NK-92 (cell line): Measurements from ENCODE around the gene NHS.

Experiments
- DNase-seq: peaks from one replicate; lab custom pipeline; 2025; ENCODE audit not compliant: unreplicated experiment; lab: John Stamatoyannopoulos, UW

NHS gene

GRCh38 chrX:17581641-17582040 lies 206.6 kb downstream of the NHS start:
- DNase-seq: no peak

DNA sequence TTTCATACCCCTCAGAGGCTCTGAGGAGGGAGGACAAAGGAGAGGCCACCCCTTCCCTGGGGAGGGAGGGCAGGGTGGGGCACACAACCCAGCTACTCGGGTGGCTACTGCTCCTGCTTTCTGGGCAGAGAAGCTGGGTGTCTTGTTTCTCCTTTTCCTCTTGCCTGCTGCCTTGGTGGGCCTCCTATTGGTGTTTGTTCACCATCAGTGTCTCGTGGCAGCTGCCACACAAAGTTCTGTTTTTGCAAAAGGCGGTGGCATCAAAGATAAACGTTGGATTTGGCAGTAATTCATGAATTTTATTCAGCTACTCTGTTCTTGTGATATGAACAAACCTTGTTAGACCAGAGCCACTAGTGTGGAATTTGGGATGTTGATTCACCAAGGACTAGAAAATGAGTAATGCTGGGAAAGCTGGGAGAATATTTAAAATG lies 209.3 kb downstream of the NHS start:
- no peak for DNase-seq

GRCh38 chrX:17585006-17585405 lies 210.0 kb downstream of the NHS start:
- no peak for DNase-seq

DNA sequence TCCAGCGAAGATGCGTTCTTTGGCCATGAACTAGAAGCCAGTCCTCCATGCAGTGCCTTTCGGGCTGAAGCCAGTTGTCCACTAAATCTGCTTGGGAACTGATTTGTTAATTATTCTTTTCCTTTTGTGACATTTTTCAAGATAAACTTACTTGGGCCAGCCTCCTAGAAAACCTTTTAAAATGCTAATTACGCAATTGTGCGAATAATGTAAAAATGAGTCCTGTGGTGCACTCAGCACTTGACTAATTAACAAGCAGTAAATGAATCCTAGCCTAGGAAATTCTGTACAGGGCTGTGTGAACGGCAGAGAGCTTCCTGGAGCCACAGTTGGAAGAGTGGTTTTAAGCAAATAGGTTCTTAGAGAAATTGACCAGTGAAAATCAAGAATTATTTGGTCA lies 212.4 kb downstream of the NHS start:
- no peak for DNase-seq

GRCh38 chrX:17588303-17588702 lies 213.3 kb downstream of the NHS start:
- DNase-seq: no peak

- no peak for DNase-seq
These were observed 216.1 kb downstream of the NHS start for GRCh38 chrX:17590892-17591740.

- DNase-seq: no peak
These were observed 216.7 kb downstream of the NHS start for GRCh38 chrX:17591741-17592110.

DNA sequence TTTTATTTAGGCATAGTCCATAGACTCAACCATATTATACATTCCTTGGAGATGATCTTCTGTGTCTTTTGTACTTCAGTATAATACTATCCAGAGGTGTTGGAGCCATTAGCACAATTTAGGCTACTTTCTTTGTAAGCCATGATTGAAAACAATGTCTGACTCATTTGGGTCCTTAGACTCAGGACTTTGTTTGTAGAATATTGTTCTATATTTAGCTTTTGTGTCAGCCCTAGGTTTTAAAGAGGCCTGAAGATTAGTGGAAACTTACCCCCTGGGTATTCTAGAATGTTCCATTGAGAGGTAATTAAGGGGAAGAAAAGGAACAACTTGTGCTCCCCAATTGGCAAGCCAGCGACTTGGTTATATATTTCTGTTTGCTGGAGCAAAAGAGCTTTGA lies 217.1 kb downstream of the NHS start:
- no peak for DNase-seq

GRCh38 chrX:17594693-17595092 lies 219.7 kb downstream of the NHS start:
- DNase-seq: no peak

DNA sequence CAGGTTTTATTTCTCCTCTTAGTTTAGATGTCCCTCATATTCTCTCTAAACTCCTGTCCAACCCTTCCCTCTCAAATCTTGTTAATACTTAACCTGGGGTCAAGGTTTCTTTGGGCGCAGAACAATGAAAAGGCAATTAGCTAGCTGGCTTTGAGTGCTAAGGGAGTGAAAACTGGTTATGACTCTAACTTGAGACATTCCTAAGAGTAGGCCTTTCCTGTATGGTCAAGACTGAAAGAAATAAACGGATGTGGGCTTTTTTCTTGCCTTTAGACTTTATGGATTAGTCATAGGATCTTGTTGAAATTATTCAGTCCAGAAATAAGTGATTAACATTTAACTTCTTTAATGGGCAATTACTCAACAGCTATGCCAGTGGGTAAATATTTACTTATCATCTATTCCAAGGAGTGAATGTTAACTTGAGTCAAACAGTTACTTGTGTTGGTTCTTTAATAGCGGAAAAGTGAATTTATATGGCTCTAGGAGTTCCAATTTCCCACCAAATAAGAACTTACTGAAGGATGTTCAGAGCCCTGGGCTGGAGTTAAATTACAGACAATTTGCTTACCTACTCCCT lies 220.5 kb downstream of the NHS start:
- no peak for DNase-seq

DNA sequence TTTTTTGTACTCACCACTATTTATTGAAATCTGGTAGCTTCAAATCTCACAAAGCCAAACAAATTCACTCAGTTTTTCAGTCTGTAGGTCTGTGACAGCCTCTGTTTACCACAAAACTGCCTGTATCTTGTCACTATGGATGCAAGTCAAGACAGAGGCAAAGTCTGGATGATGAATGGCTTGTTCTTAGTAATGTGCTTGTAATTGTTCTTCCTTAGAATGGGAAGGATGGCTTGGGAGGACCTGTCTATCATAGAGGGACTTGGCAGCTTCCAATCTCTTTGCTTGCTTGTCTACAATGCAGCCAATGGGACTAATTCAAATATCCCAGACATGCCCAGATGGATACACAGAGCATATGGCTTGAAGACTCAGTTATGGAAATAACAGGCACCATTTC lies 221.1 kb downstream of the NHS start:
- no peak for DNase-seq

DNA sequence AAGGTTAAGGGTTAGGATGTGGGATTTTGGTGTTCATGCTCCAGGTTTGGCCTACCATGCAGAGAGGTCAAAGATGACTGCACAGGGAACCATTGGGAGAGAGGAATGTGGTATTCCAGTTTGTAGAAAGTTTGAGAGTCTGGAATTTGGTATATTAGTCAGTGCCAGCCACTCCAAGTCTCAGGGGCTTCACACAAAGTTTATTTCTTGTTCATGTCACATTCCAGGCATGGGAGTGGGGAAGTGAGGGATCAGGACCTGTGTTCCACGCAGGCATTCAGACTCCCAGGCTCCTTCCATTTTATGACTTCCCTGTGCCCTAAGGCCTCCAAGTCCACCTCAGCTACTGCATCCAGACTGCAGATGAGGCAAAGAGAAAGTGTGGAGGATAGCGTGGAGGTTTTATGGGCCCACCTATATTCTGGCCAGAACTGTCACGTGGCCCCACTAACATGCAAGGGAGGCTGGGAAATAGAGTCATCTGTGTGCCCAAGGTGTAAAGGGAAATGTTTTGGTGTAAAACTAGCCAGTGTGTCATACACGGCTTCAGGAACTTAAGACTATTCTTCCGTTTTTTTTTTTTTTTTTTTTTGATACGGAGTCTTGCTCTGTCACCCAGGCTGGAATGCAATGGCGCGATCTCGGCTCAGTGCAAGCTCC lies 221.7 kb downstream of the NHS start:
- DNase-seq: no peak

DNA sequence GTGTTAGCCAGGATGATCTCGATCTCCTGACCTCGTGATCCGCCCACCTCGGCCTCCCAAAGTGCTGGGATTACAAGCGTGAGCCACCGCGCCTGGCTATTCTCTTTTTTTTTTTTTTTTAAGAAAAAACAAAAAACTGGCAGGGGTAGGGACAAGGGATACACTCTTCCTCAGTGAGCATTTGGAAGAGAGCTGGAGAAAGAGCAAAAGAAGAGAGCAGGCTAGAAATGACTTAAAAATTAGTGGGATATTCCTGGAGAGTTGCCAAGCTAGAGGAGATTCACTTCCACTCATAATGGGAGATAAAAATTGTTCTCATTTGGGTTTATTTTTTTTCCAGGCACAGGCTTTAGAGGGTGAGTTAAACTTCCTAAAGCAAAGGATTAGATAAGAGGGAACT lies 222.3 kb downstream of the NHS start:
- DNase-seq: no peak

- DNase-seq: no peak
These were observed 222.9 kb downstream of the NHS start for GRCh38 chrX:17597836-17598439.

- DNase-seq: no peak
These were observed 226.6 kb downstream of the NHS start for GRCh38 chrX:17601441-17602200.

GRCh38 chrX:17602245-17602644 lies 227.2 kb downstream of the NHS start:
- no peak for DNase-seq

GRCh38 chrX:17603196-17603595 lies 228.2 kb downstream of the NHS start:
- no peak for DNase-seq

GRCh38 chrX:17605676-17606075 lies 230.7 kb downstream of the NHS start:
- DNase-seq: no peak

DNA sequence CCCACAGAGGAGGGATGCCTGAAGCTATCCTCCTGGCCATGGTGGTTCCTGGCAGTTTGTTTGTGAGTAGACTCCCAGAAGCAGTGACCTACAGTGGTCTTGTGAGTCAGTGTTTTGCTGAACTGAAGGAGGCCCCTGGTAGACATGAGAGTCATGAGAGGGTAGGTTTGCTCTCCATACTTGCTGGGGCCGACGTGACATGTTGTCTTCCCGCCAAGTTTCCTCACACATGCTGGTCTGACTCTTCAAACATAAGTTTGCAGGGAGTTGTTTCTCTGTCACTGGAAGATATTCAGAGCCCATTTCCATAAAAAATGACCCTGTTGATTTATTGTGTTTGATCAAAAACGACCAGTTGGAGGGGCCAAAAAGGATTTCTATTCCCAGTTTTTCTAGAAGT lies 231.2 kb downstream of the NHS start:
- DNase-seq: no peak

DNA sequence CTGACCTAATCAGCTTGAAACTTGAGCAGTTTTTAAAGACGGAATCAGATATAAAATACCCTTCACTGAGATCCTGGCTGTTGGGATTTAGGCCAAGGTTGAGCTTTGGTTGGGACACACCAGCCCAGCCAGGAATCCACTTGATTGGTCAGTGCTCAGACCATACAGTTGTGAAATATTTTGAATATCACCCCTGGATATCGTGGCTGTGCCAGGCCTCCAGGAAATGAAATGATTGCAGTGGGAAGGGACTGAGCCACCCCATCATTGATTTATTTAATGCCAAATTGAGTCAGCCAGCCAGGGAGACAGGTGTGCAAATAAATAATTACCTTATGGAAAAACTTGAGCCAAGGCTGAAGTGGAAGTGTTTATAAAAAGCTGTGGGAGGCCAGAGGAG lies 233.9 kb downstream of the NHS start:
- DNase-seq: no peak

GRCh38 chrX:17610788-17611187 lies 235.8 kb downstream of the NHS start:
- no peak for DNase-seq
